WTC11 (cell line): ENCODE results near the gene ZNF439. TPM values are rescaled to one million over a fixed set of nuclear protein-coding genes. Genes with fewer than 3 reads are reported as not detected.
A peak's percentile ranks its signal among the peaks of the same experiment; 100 is the strongest.

Experiments
- AR ChIP-seq: fragments of 250-450 bp; sonication (Bioruptor Pico); IDR thresholded peaks from 2 replicates; pipeline ENCODE4 v1.9.0; 2021; ENCODE audit warnings: mild to moderate bottlenecking
- ARID4B ChIP-seq: sonication (generic); formaldehyde crosslinking; IDR thresholded peaks from 2 replicates; pipeline ENCODE4 v1.8.0; 2023; ENCODE audit warnings: missing genetic modification reagents, mild to moderate bottlenecking, borderline replicate concordance
- ATF2 ChIP-seq: sonication (generic); formaldehyde crosslinking; IDR thresholded peaks from 2 replicates; pipeline ENCODE4 v1.8.1; 2022; ENCODE audit warnings: low read depth, missing genetic modification reagents, borderline replicate concordance
- CREM ChIP-seq: sonication (generic); formaldehyde crosslinking; IDR thresholded peaks from 2 replicates; pipeline ENCODE4 v1.8.1; 2022; ENCODE audit warnings: mild to moderate bottlenecking, missing genetic modification reagents, moderate library complexity
- ERG ChIP-seq: fragments of 250-450 bp; sonication (Bioruptor Pico); IDR thresholded peaks from 2 replicates; pipeline ENCODE4 v1.8.0; 2021; ENCODE audit warnings: mild to moderate bottlenecking
- ESRRA ChIP-seq: sonication (generic); formaldehyde crosslinking; IDR thresholded peaks from 2 replicates; pipeline ENCODE4 v1.8.1; 2022; ENCODE audit warnings: mild to moderate bottlenecking, missing genetic modification reagents, borderline replicate concordance
- FOXK1 ChIP-seq: sonication (generic); formaldehyde crosslinking; IDR thresholded peaks from 2 replicates; pipeline ENCODE4 v1.8.0; 2022; ENCODE audit warnings: mild to moderate bottlenecking, moderate library complexity, missing genetic modification reagents
- FOXP1 ChIP-seq: sonication (generic); formaldehyde crosslinking; IDR thresholded peaks from 2 replicates; pipeline ENCODE4 v1.8.0; 2022; ENCODE audit warnings: missing genetic modification reagents, mild to moderate bottlenecking, moderate library complexity, borderline replicate concordance
- IRF1 ChIP-seq: sonication (generic); formaldehyde crosslinking; IDR thresholded peaks from 2 replicates; pipeline ENCODE4 v1.8.0; 2023; ENCODE audit warnings: missing genetic modification reagents
- MLX ChIP-seq: sonication (generic); formaldehyde crosslinking; IDR thresholded peaks from 2 replicates; pipeline ENCODE4 v1.8.1; 2023; ENCODE audit warnings: mild to moderate bottlenecking, missing genetic modification reagents, moderate library complexity
- NR1H2 ChIP-seq: sonication (generic); formaldehyde crosslinking; IDR thresholded peaks from 2 replicates; pipeline ENCODE4 v1.9.0; 2021; ENCODE audit warnings: mild to moderate bottlenecking, moderate library complexity, missing genetic modification reagents
- RORB ChIP-seq: fragments of 250-450 bp; sonication (Bioruptor Pico); IDR thresholded peaks from 2 replicates; pipeline ENCODE4 v1.9.0; 2021; ENCODE audit warnings: mild to moderate bottlenecking
- SOX15 ChIP-seq: fragments of 250-450 bp; sonication (Bioruptor Pico); IDR thresholded peaks from 2 replicates; pipeline ENCODE4 v1.9.0; 2021; ENCODE audit warnings: mild to moderate bottlenecking
- TCF7 ChIP-seq: sonication (generic); formaldehyde crosslinking; IDR thresholded peaks from 2 replicates; pipeline ENCODE4 v1.8.0; 2022; ENCODE audit warnings: mild to moderate bottlenecking, low read depth, missing genetic modification reagents, moderate library complexity
- TP53 ChIP-seq: sonication (generic); formaldehyde crosslinking; IDR thresholded peaks from 2 replicates; pipeline ENCODE4 v1.8.1; 2023; ENCODE audit warnings: mild to moderate bottlenecking, missing genetic modification reagents
- ZBTB21 ChIP-seq: sonication (generic); formaldehyde crosslinking; IDR thresholded peaks from 2 replicates; pipeline ENCODE4 v1.8.1; 2023; ENCODE audit warnings: mild to moderate bottlenecking, missing genetic modification reagents, borderline replicate concordance
- ZNF219 ChIP-seq: sonication (generic); formaldehyde crosslinking; IDR thresholded peaks from 2 replicates; pipeline ENCODE4 v1.8.0; 2023; ENCODE audit warnings: missing genetic modification reagents, mild to moderate bottlenecking, borderline replicate concordance
- ZNF232 ChIP-seq: sonication (generic); formaldehyde crosslinking; IDR thresholded peaks from 2 replicates; pipeline ENCODE4 v1.8.0; 2022; ENCODE audit warnings: mild to moderate bottlenecking, missing genetic modification reagents
- ZNF281 ChIP-seq: sonication (generic); formaldehyde crosslinking; IDR thresholded peaks from 2 replicates; pipeline ENCODE4 v1.8.0; 2023; ENCODE audit warnings: mild to moderate bottlenecking, missing genetic modification reagents
- ZNF416 ChIP-seq: fragments of 250-450 bp; sonication (Bioruptor Pico); IDR thresholded peaks from 2 replicates; pipeline ENCODE4 v1.9.0; 2021; ENCODE audit warnings: mild to moderate bottlenecking, inconsistent platforms
- ZNF512 ChIP-seq: sonication (generic); formaldehyde crosslinking; IDR thresholded peaks from 2 replicates; pipeline ENCODE4 v1.8.1; 2022; ENCODE audit warnings: missing genetic modification reagents, borderline replicate concordance
- total RNA-seq: library from RNA; stranded (reverse); gene quantifications from 3 replicates; pipeline ENCODE4 v1.2.3, GENCODE V29; 2021

Gene ZNF439
- total RNA-seq, 1 experiment from 2014 or later = 5.7 TPM

GRCh38 chr19:11848594-11849469 lies at the start of gene ZNF439 (continued):
- peak; percentile 87; the same call in 1 of the 2 replicates for TF ChIP-seq ARID4B (CRISPR knock-in tag)
- TF ChIP-seq ESRRA = 0 out of 2 replicates have a peak, but pooled peaks have one; percentile 27
- TF ChIP-seq ERG = no peak
- peak; percentile 70 for TF ChIP-seq FOXK1 (CRISPR knock-in tag)
- no peak for TF ChIP-seq FOXP1 (CRISPR knock-in tag)
- TF ChIP-seq TP53 (CRISPR knock-in tag) = peak; percentile 85
- peak; percentile 77; the same call in 1 of the 2 replicates for TF ChIP-seq ZNF232 (CRISPR knock-in tag)
- TF ChIP-seq ATF2 (CRISPR knock-in tag) = no peak
- no peak for TF ChIP-seq NR1H2 (CRISPR knock-in tag)
- peak; percentile 73; the same call in 1 of the 2 replicates for TF ChIP-seq IRF1 (CRISPR knock-in tag)
- 0 out of 2 replicates have a peak, but pooled peaks have one; percentile 51 for TF ChIP-seq ZNF219
- no peak for TF ChIP-seq TCF7
- TF ChIP-seq RORB (CRISPR knock-in tag) = no peak
- TF ChIP-seq MLX = no peak
- 0 out of 2 replicates have a peak, but pooled peaks have one; percentile 69 for TF ChIP-seq ZBTB21
- peak; percentile 79; the same call in 1 of the 2 replicates for TF ChIP-seq ZNF281 (CRISPR knock-in tag)
- no peak for TF ChIP-seq ZNF512
- no peak for TF ChIP-seq AR (CRISPR knock-in tag)
- TF ChIP-seq SOX15 (CRISPR knock-in tag) = no peak
- TF ChIP-seq CREM = peak; percentile 53
- TF ChIP-seq ZNF416 = no peak
